Body of pancreas (tissue), 4 donors: ENCODE results near the gene IFFO2.
"Not testable (repeated sequence)": the region's sequence is repeated elsewhere in the genome, so short reads cannot be mapped to it uniquely, and the experiment has no call there.

Experiments used
- CTCF ChIP-seq, 7 experiments: fragments of 450-650 bp in 4 of 7; fragments of 200-600 bp in 3 of 7; sonication (generic) in 3 of 7; IDR thresholded peaks; one replicate each; pipeline ENCODE4 v1.5.1; 2016 to 2019; ENCODE audit warnings: antibody characterized with exemption in 7 of 7
- POLR2A ChIP-seq, 3 donors: fragments of 450-650 bp; IDR thresholded peaks; one replicate each; pipeline ENCODE4 v1.6.1; 2016; ENCODE audit warnings: antibody characterized with exemption in 3 of 3, mild to moderate bottlenecking in 2 of 3

- TF ChIP-seq POLR2A, CTCF (IDR thresholded peaks at IDR 0.05): not testable (repeated sequence)
Observed at GRCh38 chr1:18870595-18870865, 85.9 kb downstream of the IFFO2 start.
